Hematopoietic multipotent progenitor cell (in vitro differentiated cells): ENCODE results near the gene MOCOS. TPM values are rescaled to one million over a fixed set of nuclear protein-coding genes. Genes with fewer than 3 reads are reported as not detected.

Experiments used
- DNase-seq, 3 donors: peaks; one replicate each; pipeline ENCODE4 v3.0.0-alpha.2; 2011 to 2015; ENCODE audit warnings: low read depth in 2 of 3, low spot score in 2 of 3
- total RNA-seq: library from RNA; depleted of rRNA; stranded (reverse); fragments of >200 nt; gene quantifications from one replicate; pipeline ENCODE4 v1.2.3, GENCODE V29; 2012

Gene MOCOS, protein sequence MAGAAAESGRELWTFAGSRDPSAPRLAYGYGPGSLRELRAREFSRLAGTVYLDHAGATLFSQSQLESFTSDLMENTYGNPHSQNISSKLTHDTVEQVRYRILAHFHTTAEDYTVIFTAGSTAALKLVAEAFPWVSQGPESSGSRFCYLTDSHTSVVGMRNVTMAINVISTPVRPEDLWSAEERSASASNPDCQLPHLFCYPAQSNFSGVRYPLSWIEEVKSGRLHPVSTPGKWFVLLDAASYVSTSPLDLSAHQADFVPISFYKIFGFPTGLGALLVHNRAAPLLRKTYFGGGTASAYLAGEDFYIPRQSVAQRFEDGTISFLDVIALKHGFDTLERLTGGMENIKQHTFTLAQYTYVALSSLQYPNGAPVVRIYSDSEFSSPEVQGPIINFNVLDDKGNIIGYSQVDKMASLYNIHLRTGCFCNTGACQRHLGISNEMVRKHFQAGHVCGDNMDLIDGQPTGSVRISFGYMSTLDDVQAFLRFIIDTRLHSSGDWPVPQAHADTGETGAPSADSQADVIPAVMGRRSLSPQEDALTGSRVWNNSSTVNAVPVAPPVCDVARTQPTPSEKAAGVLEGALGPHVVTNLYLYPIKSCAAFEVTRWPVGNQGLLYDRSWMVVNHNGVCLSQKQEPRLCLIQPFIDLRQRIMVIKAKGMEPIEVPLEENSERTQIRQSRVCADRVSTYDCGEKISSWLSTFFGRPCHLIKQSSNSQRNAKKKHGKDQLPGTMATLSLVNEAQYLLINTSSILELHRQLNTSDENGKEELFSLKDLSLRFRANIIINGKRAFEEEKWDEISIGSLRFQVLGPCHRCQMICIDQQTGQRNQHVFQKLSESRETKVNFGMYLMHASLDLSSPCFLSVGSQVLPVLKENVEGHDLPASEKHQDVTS
- total RNA-seq, result under 0.01 TPM

- peak in 2 of 3 donors; percentile 6 to 27 for DNase-seq
Observed at GRCh38 chr18:36187193-36187825, at the start of gene MOCOS. Gene MOCOS, plus strand, starts transcription at chr18:36187497. Its CDS starts 43 bp downstream, at chr18:36187540.

- no peak for DNase-seq
Observed at GRCh38 chr18:36139245-36139644, 48.1 kb upstream of the MOCOS start.

DNA sequence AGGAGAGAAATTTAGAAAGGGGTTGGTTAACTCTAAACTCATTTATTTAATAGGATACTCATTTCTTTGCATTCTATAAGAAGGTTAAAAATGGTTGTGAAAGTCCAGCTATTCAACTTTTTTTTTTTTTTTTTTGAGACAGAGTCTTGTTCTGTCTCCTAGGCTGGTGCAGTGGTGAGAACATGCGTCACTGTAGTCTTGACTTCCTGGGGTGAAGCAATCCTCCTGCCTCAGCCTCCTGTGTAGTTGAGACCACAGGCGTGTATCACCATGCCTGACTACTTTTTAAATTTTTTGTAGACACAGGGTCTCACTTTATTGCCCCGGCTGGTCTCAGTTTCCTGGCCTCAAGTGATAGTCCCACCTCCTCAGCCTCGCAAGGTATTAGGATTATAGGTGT is 45.7 kb upstream of the MOCOS start:
- DNase-seq, result no peak

- DNase-seq, result no peak
Observed at GRCh38 chr18:36142751-36143150, 44.5 kb upstream of the MOCOS start.

DNA sequence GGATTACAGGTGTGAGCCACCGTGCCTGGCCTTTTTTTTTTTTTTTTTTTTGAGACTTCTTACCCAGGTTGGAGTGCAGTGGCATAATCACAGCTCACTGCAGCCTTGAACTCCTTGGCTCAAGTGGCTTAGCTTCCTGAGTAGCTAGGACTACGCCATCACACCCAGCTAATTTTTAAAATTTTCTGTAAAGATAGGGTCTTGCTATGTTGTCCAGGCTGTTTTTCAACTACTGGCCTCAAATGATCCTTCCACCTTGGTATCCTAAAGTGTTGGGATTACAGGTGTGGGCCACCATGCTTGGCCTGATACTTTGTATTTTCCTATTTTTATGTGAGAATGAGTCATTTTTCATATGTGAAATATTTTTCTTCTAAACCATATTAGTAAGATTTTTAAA is 43.9 kb upstream of the MOCOS start:
- DNase-seq, result no peak

DNA sequence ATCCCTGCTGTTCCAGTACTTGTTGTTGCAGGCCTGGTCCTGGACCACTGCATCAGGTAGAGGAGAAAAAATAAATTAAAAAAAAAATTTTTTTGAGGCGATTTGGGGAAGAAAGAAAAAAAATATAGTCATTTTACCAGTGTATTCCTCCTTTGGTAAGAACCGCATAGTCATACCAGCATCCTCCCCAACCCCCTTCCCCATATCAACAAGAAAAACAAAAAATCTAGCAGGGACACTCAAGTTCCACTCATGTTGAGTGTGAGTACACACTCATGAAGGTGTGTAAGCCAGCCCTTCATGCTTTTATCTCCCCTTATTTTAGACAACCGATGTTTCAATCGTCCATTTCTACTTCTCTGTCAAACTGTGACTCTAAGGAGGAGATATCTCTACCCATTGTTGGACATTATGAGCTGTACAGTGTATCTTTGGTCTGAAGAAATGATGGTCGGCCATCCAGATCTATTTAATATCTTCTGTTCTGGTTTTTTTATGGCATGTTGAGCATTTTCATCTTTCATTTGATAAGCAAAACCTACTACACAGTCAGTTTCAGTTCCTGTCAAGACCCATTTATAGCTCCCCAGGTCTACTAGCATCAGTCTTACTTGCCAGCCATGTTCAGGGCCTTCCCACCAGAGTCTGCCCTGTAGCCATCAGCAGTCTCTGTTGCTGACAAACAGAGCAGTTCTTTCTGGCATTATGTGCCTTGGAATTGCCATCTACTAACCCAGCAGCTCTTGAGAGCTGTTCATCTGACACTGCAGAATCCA is 37.6 kb upstream of the MOCOS start:
- DNase-seq, result no peak

DNA sequence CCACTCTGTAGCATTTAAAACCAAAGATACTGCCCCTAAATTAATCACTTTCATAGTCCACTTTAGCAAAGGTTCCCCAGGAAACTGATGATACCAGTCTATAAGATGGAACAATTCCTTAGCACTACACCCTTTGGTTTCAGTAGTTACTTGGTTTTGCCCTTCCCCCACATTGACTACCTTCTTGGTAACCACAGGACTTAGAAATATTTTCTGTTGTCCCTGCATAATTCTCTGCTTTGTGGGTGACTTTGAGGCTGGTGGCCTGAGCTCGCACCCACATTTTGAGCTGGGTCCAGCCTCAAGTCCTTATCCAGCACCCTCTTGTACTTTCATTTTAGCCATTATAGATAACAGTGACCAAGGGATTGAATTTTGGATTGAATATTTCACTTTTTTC is 34.5 kb upstream of the MOCOS start:
- DNase-seq, result no peak

DNA sequence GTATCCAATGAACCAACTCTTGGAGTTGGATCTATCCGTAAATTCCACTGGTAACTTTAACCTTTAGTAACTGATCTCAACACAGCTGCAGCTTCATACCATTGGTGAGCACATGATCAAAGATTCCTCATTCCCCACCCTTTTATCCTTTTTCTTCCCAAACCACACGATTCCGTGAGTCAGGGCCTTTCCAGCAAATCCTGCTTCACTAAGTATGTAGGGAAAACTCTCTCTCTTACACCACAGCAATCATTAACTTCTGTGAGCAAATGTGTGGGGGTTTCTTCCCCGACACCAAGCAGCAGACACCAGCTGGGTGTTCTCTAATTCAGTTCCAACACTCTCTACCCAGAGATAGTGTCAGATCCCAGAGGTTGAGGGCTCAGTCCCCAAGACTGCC is 34.1 kb upstream of the MOCOS start:
- no peak for DNase-seq

- no peak for DNase-seq
Observed at GRCh38 chr18:36153771-36154170, 33.5 kb upstream of the MOCOS start.

DNA sequence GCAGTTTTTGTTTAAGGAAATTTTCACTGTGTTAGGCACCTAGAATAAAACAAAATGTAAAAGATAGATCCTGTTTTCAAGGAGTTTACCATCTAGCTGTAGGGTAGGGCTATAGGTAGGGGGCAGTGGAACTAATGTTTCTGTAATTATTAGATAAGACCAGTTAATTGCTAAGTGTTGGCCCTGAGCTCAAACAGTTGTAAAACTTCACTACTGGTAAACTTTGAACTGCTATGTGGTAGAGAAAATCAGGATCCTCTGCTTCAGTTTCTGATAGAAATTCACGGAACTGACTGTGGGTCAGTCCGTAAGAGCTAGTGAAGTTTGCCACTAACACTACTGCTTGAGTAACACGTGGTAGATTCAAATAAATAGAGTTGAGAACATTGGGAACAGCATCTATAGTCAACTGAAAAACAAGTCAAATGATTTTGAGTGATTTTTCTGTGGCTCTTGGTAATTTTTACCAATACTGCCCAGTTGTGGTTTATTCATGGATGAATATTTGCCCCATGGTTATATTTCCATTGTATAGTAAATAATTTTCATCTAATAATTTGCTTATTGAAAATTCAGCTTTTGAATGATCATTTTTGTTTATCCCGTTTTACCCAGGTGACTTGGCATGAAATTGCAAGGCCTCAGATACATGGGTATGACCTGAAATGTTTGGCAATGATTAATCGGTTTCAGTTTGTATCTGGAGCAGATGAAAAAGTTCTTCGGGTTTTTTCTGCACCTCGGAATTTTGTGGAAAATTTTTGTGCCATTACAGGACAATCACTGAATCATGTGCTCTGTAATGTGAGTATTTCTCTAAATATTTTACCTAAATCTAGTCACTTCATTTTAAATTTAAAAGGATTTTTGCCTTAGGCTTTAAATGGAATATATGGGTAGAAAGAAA is 31.2 kb upstream of the MOCOS start:
- no peak for DNase-seq

DNA sequence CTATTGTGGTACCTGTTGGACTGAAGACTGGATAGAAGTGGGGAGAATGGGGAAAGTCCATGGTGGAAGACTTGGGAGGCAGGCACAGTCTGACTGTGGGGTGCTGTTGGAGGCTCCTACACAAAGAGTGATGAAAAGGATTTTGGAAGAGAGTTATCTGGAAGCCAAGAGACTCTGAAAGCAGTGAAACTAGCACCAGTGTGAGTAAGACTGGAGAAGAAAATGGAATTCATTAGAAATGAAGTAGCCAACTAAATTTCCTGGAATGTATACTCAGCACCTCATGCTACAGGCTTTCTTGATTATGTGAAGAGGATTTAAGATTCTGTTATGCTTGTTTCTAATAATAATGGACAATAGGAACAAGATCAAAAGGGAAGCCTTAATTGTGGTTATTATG is 29.9 kb upstream of the MOCOS start:
- DNase-seq, result no peak

DNA sequence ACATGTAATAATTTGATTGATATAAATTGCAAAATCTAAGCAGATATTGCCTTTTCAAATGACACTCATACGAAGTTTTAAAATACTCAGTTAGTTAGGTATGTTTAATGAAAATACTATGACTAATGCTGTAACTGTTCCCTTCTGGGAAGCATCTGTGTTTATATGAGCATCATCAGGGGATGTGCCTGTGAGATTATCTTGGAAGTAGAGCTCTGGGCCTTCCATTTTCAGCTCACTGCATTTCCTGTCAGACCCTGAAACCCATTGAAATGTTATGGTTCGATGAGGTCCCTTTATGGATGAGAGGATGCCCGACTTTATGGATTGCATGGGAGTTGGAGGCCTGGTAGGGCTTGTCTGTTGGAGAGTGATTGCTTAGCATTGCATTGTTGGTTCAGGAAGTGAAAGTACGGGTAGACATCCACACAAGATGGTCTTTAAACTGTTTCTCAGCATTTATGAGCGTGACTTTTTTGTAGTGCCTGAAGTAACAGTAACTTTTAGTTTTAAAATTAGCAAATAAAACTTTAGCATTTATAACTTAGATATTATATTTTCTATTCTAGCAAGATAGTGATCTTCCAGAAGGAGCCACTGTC is 28.9 kb upstream of the MOCOS start:
- DNase-seq, result no peak

GRCh38 chr18:36160959-36161371 is 26.3 kb upstream of the MOCOS start:
- no peak for DNase-seq

GRCh38 chr18:36162981-36163380 is 24.3 kb upstream of the MOCOS start:
- no peak for DNase-seq

- no peak for DNase-seq
Observed at GRCh38 chr18:36167692-36168218, 19.5 kb upstream of the MOCOS start.

DNA sequence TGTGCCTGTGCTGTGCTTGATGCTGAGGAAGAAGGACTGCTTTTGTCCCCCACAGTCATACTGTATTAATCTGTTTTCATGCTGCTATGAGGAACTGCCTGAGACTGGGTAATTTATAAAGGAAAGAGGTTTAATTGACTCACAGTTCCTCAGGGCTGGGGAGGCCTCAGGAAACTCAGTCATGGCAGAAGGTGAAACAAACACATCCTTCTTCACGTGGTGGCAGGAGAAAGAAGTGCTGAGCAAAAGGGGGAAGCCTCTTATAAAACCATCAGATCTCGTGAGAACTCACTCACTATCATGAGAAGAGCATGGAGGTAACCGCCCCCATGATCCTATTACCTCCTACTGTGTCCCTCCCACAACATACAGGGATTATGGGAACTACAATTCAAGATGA is 19.0 kb upstream of the MOCOS start:
- DNase-seq, result peak in 1 of 3 donors; percentile 36

GRCh38 chr18:36169938-36170337 is 17.4 kb upstream of the MOCOS start:
- no peak for DNase-seq

DNA sequence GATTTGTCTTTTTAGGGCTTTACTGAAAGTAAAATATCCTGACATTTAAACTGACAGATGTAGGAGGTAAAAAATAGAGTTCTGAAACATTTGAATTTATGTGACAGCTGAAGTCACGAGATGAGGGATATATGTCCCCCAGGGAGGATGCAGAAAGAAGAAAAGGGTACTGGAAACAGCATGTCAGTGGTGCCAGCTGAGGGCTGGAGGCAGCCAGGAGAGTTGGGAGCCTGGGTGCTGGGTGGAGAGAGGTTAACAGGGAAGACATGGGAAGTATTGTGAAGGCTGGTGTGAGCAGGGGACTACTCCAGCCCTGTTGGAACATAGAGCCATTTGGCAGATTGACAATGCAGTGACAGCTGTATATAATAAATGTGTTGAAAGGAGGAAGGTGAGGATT is 11.8 kb upstream of the MOCOS start:
- no peak for DNase-seq

DNA sequence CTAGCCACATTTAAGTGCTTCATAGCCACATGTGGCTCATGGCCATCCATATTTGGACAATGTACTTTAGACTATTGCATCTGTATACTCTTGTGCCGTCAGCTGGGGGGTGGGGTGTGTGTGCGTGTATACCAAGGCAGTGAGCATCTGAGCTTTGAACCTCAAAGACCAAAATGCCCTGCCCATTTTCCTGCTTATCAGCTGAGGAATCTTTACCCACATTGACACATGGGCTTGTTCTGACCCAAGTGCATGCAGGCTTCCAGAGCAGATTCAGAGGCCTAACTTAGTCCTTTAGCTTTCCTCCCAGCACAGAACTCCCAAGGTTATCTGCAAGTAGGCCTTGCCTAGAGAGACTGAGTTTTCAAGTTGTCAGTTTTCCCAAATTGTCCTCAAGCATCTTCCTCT is 11.1 kb upstream of the MOCOS start:
- DNase-seq, result no peak
